GM18505 (cell line): ENCODE measurements around the gene CDC14B.
"Not testable (repeated sequence)": the region's sequence is repeated elsewhere in the genome, so short reads cannot be mapped to it uniquely, and the experiment has no call there.

ENCODE experiments used
- ATAC-seq: cut with Tn5 transposase; IDR thresholded peaks from one replicate; pipeline ENCODE4 v1.9.1; 2021; ENCODE audit not compliant: unreplicated experiment
- POLR2A ChIP-seq: IDR thresholded peaks from 4 replicates; pipeline ENCODE4 v1.6.1; 2011; ENCODE audit warnings: borderline replicate concordance; ENCODE audit not compliant: insufficient read depth, insufficient read length; ENCODE audit errors: extremely low read depth

The CDC14B gene

GRCh38 chr9:96508227-96508940 lies 111.3 kb downstream of the CDC14B start:
- ATAC-seq = no peak
- no peak for TF ChIP-seq POLR2A

- no peak for TF ChIP-seq POLR2A
- no peak for ATAC-seq
Measured at GRCh38 chr9:96505316-96505991, 114.2 kb downstream of the CDC14B start.

GRCh38 chr9:96503918-96504317 lies 115.7 kb downstream of the CDC14B start:
- no peak for ATAC-seq
- no peak for TF ChIP-seq POLR2A

- not testable (repeated sequence) for ATAC-seq
Measured at GRCh38 chr9:96503374-96503748, 116.3 kb downstream of the CDC14B start.

- no peak for TF ChIP-seq POLR2A
Measured at GRCh38 chr9:96502539-96503373, 116.9 kb downstream of the CDC14B start.

GRCh38 chr9:96501633-96502538 lies 117.8 kb downstream of the CDC14B start:
- no peak for ATAC-seq
- no peak for TF ChIP-seq POLR2A

More at GRCh38 chr9:96502539-96503373, 116.9 kb downstream of the CDC14B start:
- no peak for ATAC-seq

- no peak for TF ChIP-seq POLR2A
- ATAC-seq = no peak
Measured at GRCh38 chr9:96500696-96501632, 118.7 kb downstream of the CDC14B start.

- no peak for TF ChIP-seq POLR2A
- ATAC-seq = no peak
Measured at GRCh38 chr9:96499257-96499656, 120.4 kb downstream of the CDC14B start.

GRCh38 chr9:96498796-96499195 lies 120.8 kb downstream of the CDC14B start:
- no peak for ATAC-seq
- TF ChIP-seq POLR2A = no peak

GRCh38 chr9:96497117-96497399 lies 122.6 kb downstream of the CDC14B start:
- ATAC-seq = no peak
- TF ChIP-seq POLR2A = no peak

GRCh38 chr9:96496368-96497116 lies 123.1 kb downstream of the CDC14B start:
- no peak for ATAC-seq
- no peak for TF ChIP-seq POLR2A
